GM19193 (cell line): ENCODE data around the gene MAPK4.

Source experiments
- POLR2A ChIP-seq: IDR thresholded peaks from 4 replicates; pipeline ENCODE4 v1.6.1; 2011; ENCODE audit not compliant: insufficient read depth, insufficient read length; ENCODE audit errors: extremely low read depth

The MAPK4 gene

DNA sequence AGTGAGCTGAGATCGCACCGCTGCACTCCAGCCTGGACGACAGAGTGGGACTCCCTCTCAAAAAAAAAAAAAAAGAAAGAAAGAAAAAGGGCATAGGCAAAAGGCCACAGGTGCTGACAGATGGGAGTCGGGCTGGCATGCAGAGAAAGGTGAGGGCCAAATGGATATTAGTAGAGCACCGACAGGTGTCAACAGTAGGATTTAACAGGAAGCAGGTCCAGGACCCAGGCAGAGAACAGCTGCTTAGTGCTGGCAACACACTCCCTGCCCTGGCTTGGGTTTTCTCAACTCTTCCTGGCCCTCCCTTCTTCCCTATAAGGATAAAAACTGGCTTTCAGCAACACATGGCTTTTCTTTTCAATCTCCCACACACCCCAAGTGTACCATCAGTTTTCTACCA, 175.0 kb downstream of the MAPK4 start:
- no peak for TF ChIP-seq POLR2A

DNA sequence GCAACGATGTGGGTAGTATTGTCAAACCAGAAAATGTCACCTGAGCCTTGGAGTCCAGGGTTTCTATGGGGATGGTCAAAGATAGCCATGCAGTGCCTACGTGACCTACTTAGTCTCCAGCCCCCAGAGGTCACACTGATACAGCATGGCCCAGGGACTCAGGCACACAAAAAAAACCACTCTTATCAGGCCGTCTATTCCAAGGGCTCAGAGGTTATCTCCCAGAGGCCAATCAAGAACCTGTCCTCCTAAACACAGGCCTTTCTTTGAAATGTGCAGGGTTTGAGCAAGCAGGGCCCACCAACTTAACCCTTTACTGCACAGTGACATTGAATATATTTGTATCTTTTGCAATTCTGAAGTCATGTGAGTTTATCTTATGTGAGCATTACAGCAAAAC, 177.2 kb downstream of the MAPK4 start:
- TF ChIP-seq POLR2A, result no peak

DNA sequence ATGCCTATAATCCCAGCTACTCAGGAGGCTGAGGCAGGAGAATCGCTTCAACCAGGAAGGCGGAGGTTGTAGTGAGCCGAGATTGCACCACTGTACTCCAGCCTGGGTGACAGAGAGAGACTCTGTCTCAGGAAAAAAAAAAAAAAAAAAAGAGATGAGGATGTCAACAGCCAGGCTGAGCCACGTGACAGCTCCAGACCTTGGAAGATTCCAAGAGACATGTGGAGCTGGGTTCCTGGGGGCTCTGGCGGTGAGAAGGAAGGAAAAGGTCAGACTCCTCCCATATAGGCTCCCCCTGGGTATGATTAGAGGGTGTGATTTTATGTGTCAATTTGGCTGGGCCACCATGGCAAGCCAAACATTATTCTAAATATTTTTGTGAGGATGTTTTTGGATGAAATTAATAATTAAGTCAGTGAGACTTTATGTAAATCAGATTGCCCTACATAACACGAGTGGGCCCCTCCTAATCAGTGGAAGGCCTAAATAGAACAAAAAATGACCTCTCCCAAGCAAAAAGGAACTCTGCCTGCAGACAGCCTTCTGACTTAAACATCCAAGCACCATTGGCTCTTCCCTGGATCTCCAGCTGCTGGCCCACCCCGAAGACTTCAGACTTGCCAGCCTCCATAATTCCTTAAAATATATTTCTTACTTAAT, 178.3 kb downstream of the MAPK4 start:
- TF ChIP-seq POLR2A, result no peak

DNA sequence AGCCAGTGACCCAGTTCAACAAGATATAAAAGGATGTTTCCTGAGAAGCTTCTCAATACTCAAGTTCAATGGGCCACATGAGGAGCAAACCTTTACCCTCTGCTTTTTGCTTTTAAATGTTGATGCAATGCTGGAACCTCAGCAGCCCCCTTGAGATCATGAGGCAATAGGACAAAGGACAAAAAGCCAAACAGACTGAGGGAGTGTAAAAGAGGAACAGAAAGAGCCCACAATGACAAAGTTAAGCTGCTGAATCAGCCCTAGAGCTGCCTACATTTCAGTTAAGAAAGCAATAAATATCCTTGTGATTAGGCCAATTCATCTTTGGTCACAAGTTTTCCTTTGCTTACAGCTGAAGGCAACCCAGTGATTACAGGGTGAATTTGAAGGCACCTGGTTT, 183.1 kb downstream of the MAPK4 start:
- TF ChIP-seq POLR2A, result no peak

DNA sequence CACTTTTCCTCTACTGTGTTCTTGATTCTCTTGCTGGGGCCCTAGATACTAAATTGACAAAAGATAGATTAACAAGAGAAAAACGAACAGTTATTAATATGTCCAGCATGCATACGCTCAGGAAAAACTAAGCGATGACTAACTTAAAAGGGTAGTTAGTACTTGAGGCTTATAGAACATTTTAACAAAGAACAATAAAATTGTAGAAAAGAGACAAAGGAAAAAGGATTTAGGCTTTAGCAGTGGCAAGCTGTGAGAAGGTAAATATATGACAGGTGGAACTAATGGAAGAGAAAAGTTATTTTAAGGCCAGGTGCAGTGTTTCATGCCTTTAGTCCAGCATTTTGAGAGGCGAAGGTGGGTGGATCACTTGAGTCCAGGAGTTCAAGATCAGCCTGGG, 184.4 kb downstream of the MAPK4 start:
- TF ChIP-seq POLR2A, result no peak

DNA sequence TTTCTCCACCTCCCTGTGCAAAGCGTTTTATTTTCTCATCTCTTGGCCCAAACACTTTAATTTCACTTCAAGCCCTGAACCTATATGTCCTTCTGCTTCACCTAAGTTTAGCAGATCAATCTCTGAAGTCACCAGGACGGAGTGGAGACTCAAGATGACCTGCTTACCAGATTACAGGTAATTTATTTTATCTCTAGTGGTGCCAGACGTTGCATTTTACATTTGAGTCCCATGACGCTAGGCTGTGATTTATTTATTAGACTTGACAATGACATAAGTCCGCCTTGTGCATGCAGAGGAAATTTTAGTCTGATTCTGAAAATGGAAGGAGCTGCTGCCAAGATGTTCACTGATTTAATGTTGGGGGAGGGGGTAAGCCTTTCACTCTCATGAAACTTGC, 186.1 kb downstream of the MAPK4 start:
- TF ChIP-seq POLR2A, result no peak

DNA sequence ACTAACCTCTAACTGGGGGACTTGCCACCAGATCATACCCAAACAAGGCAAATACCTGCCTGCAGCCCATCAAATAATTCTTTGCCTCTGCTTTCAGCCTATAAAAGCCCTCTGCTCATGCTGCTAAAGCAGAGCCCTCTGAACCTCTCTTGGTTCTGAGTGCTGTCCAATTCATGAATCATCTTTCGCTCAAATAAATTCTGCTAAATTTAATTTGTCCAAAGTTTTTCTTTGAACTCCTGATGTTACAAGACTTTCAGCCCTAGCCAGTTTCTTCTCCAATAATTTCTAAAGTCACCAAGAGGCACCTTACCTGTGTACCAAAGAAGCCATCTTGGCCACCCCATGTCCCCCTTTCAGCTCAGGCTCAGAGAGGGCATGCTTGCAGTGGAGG, 188.0 kb downstream of the MAPK4 start:
- TF ChIP-seq POLR2A, result no peak

DNA sequence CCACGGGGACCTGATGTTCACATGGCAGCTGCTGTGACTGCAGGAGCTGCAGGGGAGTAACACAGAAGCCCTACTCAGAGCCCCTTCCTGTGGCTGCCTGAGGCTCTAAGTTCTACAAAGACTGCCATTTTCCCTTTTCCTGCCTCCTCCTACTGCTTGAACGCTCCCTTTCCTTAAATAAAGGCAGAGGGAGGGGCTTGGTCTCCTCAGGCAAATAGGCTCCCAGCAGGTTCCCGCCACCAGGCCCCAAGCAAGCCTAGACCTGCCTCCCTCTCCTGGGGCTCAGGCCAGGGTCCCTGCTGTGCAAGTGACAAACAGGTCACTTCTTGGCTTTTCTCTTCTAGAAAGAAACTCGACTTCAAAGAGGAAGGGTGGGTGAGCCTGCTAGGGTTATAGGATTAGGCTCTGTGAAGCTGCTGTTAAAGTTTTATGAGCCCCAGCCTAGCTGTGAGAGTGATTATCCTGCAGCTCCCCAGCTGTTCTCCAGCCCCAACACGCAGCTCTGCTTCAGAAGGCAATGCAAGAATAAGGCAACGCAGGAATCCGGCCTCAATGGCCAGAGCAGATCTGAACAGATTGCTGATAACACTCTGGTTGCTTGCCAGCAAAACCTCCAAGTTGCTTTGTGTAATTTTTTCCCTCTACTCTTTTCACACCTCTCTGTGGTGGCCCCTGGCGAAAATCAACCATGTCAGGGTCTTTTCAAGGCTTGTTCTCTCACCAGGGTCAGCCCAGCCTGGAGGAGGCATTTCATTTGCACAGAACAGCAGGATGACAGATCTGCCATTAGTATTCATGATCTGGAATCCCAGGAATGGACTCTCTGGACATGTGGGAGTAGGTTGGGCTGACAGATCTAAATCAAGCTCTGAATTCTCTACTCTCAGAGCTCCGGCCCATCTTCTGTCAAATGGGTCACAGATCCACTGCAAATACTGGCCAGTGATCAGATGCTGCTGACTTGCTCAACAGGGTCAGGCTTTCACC, 188.6 kb downstream of the MAPK4 start:
- TF ChIP-seq POLR2A, result no peak

DNA sequence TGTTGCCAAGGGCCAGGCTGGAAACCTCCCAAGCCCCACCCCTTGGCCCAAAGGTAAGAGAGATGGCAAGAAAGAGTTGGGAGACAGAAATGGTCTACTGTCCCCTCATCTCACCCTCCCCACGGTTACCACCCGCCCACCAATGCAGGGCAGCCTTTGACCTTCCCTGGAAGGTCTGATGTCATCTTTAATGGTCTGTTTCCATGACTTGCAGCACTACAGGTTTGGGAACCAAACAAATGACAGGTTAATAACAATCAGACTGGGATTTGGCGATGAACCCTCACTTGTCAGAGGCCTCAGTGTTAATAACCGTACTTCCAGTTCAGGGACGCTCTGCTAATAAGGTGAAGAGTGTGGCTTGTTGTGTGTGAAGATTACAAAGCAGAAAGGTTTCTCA, 189.5 kb downstream of the MAPK4 start:
- no peak for TF ChIP-seq POLR2A

DNA sequence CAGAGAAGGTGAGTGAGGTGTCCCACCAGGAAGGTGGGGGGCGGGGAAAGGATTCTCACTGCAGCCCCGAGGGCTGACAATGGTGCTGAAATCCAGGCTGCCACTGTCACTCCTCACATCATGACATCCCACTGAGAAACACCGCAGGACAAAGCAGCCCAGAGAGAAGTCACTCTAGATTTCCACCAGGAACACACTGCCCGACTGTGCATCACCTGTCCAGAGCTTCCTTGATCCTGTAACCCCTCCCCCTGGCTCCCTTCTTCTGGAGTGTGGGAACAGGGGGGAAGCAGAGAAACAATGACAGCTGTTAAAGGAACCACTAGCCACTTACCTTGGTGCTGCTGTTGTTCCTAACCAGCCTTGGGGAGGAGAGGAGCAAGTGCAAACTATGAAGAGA, 190.1 kb downstream of the MAPK4 start:
- TF ChIP-seq POLR2A, result no peak

DNA sequence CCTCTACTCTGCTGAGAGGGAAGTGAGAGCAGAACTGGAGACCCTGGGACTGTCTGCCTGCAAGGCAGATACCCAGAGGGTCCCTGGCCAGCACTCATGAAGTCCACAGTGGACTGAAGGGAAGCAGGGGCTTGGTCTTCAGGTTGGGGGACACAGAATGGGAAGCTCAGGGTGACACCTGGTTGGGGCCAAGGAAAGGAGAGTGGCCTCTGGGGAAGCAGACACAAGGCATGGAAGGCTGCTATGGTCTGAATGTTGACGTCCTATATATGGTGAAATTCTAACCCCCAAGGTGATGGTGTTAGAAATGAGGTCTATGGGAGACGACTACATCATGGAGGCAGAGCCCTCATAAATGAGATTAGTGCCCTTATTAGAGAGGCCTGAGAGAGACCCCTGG, 190.7 kb downstream of the MAPK4 start:
- TF ChIP-seq POLR2A, result no peak

DNA sequence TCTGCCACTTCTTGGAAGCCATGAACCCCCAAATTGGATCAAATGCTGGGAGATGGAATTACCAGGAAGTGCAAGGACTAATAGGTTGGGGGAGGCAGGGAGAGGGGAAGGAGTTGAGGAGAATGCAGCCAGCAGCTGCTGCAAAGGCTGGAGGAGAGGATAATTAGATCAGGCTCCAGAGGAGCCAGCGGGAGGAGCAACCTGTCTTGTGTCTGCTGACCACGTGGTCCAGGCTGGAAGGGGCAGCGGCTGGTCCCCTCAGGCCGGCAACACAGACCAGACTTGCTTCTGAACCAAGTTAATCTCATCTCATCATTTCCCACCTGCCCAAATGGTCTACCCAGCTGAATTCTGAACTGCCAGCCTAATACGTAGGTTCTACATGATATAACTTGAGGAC, 191.6 kb downstream of the MAPK4 start:
- TF ChIP-seq POLR2A, result no peak

DNA sequence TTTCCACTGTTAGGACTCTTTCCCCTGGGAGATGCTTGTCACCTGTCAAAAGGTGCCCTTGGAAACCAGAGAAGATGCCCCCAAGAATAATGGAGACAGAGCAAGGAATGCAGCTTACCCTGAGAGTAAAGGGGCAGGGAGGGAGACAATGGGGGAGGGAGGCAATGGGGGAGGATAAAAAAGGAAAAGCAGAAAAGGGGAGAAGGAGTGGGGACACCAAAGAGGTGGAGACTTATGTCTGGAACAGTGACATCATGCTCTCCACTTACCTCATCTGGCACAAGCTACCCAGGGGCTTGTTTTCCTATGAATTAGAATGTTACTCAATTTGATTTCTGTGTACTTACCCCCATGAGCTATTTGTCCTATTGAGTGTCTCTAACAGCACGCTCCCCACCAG, 192.1 kb downstream of the MAPK4 start:
- TF ChIP-seq POLR2A, result no peak

DNA sequence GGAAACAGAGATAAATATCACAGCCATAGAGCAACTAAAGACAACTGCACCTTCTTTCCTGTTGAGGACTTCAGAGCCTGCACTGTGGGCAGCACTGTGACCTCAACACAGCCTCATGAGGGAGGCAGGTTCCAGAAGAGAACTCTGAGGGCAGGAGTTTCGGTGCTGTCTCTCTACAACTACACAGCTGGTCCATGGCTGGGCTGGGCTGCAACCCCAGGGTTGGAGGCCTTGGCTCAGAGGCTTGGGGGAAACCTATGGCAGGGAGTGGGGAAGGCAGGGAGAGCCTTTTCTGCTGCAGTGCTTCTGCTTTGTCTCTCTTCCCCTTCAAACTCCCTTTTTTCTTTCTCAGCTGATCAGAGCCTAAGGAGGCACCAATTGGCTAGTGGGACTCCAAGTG, 193.4 kb downstream of the MAPK4 start:
- TF ChIP-seq POLR2A, result no peak

DNA sequence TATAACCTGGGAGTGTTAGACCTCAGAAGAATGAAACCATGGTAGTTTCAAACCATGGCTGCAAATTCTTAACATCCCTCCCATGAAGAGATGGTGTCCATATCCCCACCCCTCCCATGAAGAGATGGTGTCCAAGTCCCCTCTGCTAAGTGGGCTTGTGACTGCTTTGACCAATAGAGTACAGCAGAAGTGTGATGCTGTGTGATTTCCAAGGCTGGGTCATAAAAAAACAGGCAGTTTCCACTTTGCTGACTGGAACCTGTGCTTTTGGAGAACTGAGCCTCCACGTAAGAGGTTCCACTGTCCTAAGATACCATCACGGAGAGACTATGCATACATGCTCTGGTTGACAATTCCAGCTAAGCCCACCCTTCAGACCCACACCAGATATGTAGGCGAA, 194.4 kb downstream of the MAPK4 start:
- no peak for TF ChIP-seq POLR2A

DNA sequence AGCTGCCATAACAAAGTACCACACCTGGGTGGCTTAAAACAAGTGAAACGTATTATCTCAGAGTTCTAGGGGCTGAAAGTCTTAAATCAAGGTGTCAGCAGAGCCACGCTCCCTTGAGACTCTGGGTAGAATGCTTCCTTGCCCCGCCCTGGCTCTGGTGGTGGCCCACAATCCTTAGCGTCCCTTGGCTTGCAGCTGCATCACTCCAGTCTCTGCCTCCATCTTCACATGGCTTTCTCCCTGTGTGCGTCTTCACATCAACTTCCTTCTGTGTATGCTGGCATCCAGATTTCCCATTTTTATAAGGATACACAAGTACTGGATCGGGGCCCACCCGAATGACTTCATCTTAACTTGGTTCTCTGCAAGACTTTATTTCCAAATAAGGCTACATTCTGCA, 197.5 kb downstream of the MAPK4 start:
- TF ChIP-seq POLR2A, result no peak
